NCI-H1417 treated with DMSO at 0.1 percent for 48 hours (cell line): Measurements from ENCODE around the gene GLP2R.
"Not testable (repeated sequence)": the region's sequence is repeated elsewhere in the genome, so short reads cannot be mapped to it uniquely, and the experiment has no call there.

Experiments used
- DNase-seq: peaks from one replicate; lab custom pipeline; 2025; lab: John Stamatoyannopoulos, UW

Gene GLP2R

GRCh38 chr17:9899280-9900043 lies 73.7 kb downstream of the GLP2R start:
- DNase-seq = no peak

GRCh38 chr17:9900044-9900594 lies 74.4 kb downstream of the GLP2R start:
- no peak for DNase-seq

- no peak for DNase-seq
Measured at GRCh38 chr17:9900784-9901183, 75.1 kb downstream of the GLP2R start.

- DNase-seq = no peak
Measured at GRCh38 chr17:9902120-9902519, 76.4 kb downstream of the GLP2R start.

- DNase-seq = no peak
Measured at GRCh38 chr17:9904277-9905077, 78.8 kb downstream of the GLP2R start.

GRCh38 chr17:9905078-9905415 lies 79.3 kb downstream of the GLP2R start, which contains the start of gene RCVRN:
Gene RCVRN, minus strand, starts transcription at chr17:9905271. Its CDS starts 91 bp downstream, at chr17:9905180.
- no peak for DNase-seq

- no peak for DNase-seq
Measured at GRCh38 chr17:9905902-9906301, 80.2 kb downstream of the GLP2R start.

GRCh38 chr17:9906616-9907015 lies 80.9 kb downstream of the GLP2R start:
- no peak for DNase-seq

GRCh38 chr17:9907131-9907530 lies 81.4 kb downstream of the GLP2R start:
- no peak for DNase-seq

- no peak for DNase-seq
Measured at GRCh38 chr17:9907883-9908648, 82.3 kb downstream of the GLP2R start.

- no peak for DNase-seq
Measured at GRCh38 chr17:9908649-9909042, 82.9 kb downstream of the GLP2R start.

- no peak for DNase-seq
Measured at GRCh38 chr17:9911089-9911488, 85.4 kb downstream of the GLP2R start.

- no peak for DNase-seq
Measured at GRCh38 chr17:9912121-9913099, 86.7 kb downstream of the GLP2R start.

GRCh38 chr17:9913476-9913875 lies 87.8 kb downstream of the GLP2R start:
- no peak for DNase-seq

- no peak for DNase-seq
Measured at GRCh38 chr17:9916108-9916507, 90.4 kb downstream of the GLP2R start.

GRCh38 chr17:9917131-9917530 lies 91.4 kb downstream of the GLP2R start:
- DNase-seq = no peak

GRCh38 chr17:9917801-9918200 lies 92.1 kb downstream of the GLP2R start:
- DNase-seq = no peak

- DNase-seq = no peak
Measured at GRCh38 chr17:9918352-9918751, 92.6 kb downstream of the GLP2R start.

GRCh38 chr17:9918804-9919352 lies 93.2 kb downstream of the GLP2R start:
- no peak for DNase-seq

- DNase-seq = not testable (repeated sequence)
Measured at GRCh38 chr17:9921216-9921615, 95.5 kb downstream of the GLP2R start.
